Psoas muscle (tissue), 8 donors: ENCODE measurements around the gene TIMM21. TPM values are rescaled to one million over a fixed set of nuclear protein-coding genes. Genes with fewer than 3 reads are reported as not detected.

Source experiments
- ATAC-seq, 4 donors: fragments of 200-7000 bp; cut with Tn5 transposase; one replicate each; pipeline ENCODE4 v1.9.1; 2020; ENCODE audit warnings: moderate library complexity in 3 of 4, mild to moderate bottlenecking in 2 of 4
- DNase-seq, 2 donors: peaks; one replicate each; pipeline ENCODE4 v3.0.0-alpha.2; 2020
- H3K27ac ChIP-seq: fragments of 200-600 bp; one replicate; pipeline ENCODE4 v1.8.0; 2022
- H3K27me3 ChIP-seq, 3 donors: fragments of 200-600 bp in 1 of 3; one replicate each; pipeline versions ENCODE4 v1.6.1 to v1.8.0; 2013 to 2022; ENCODE audit warnings: low read length in 2 of 3, mild to moderate bottlenecking in 2 of 3, moderate library complexity in 1 of 3; ENCODE audit not compliant: insufficient read depth in 3 of 3
- H3K36me3 ChIP-seq, 2 donors: fragments of 200-600 bp in 1 of 2; one replicate each; pipeline versions ENCODE4 v1.6.1 to v1.8.0; 2013 to 2022; ENCODE audit warnings: low read depth in 1 of 2, mild to moderate bottlenecking in 1 of 2, moderate library complexity in 1 of 2; ENCODE audit not compliant: insufficient read depth in 1 of 2
- H3K4me1 ChIP-seq: fragments of 200-600 bp; one replicate; pipeline ENCODE4 v1.8.0; 2022
- H3K4me3 ChIP-seq: fragments of 200-600 bp; one replicate; pipeline ENCODE4 v1.8.0; 2022; ENCODE audit warnings: mild to moderate bottlenecking
- H3K9me3 ChIP-seq: fragments of 200-600 bp; one replicate; pipeline ENCODE4 v1.8.0; 2022
- CTCF ChIP-seq: fragments of 200-600 bp; IDR thresholded peaks from one replicate; pipeline ENCODE4 v1.8.0; 2022; ENCODE audit warnings: antibody characterized with exemption
- WGBS, 3 donors: extraction: QIAGEN DNeasy Blood & Tissue Kit; methylation state at CpG; one replicate each; pipeline versions ENCODE4 v1.1.6 to v1.1.7; 2013; 5-methylcytosine and 5-hydroxymethylcytosine counted together
- intact Hi-C, 2 donors: fragments of 100-400 bp; cut with DNase I; formaldehyde crosslinking; loops; one replicate each; pipeline versions ENCODE4 v1.11.0 to v1.14.2; 2022
- polyA plus RNA-seq, 3 donors: library from polyadenylated mRNA; stranded (reverse); fragments of 200-250 nt; gene quantifications; one replicate each; pipeline ENCODE4 v1.2.3, GENCODE V29; 2013
- total RNA-seq, 4 donors: library from RNA; stranded (reverse); fragmentation: NEBNext Ultra II Directional in 2 of 4; extraction: Animal tissue kit (Norgen Biotek cat#: 25700) in 2 of 4; gene quantifications; one replicate each; pipeline versions ENCODE4 v1.2.1 to v1.2.4, GENCODE V29; 2021 to 2023
- donor health status: healthy with polysubstance abuse.
- donor health status: DM: no; HTN: no; CAD: no; lungs with moderate emphysema.
- donor health status: Bipolar disorder and iron deficiency.
- donor health status: healthy.
- donor health status: DM: yes; HTN: yes; CAD: no.
- donor health status: DM: no; HTN: no; CAD: no.
- donor health status: DM: no; HTN: no; CAD: no.
- donor health status: DM: yes; HTN: yes; CAD: no.

TIMM21 gene
- total and polyA plus RNA-seq, 7 donors, result 52.6 to 201 (median 76.8) TPM

- TF ChIP-seq CTCF, result no peak
- H3K27ac ChIP-seq, result no peak overlapping the region
- H3K9me3 ChIP-seq, result no peaks in the 10 kb centered on the region
- DNase-seq, result no peak
- H3K36me3 ChIP-seq, result no peaks in the 10 kb centered on the region
- no peaks in the 10 kb centered on the region for H3K4me1 ChIP-seq
- H3K4me3 ChIP-seq, result no peak overlapping the region
- intact Hi-C loops, result no loop called here
- peaks cover 0 to 19% (median 1%) of the 10 kb centered on the region in 3 donors for H3K27me3 ChIP-seq
- no peak for ATAC-seq
- 32 to 35% (median 32%) methylated on average over 3 of the region's 3 CpGs for WGBS, 3 donors
These were observed 34.8 kb downstream of the TIMM21 start for GRCh38 chr18:74183130-74183529.

GRCh38 chr18:74184875-74185274, 36.6 kb downstream of the TIMM21 start:
- no peaks in the 10 kb centered on the region for H3K9me3 ChIP-seq
- WGBS, 3 donors, result 62 to 69% (median 69%) methylated on average over 3 of the region's 3 CpGs
- no peak for TF ChIP-seq CTCF
- H3K27ac ChIP-seq, result no peak overlapping the region
- intact Hi-C loops, result no loop called here
- peaks cover 0 to 20% (median 1%) of the 10 kb centered on the region in 3 donors for H3K27me3 ChIP-seq
- no peak for ATAC-seq
- H3K4me1 ChIP-seq, result no peaks in the 10 kb centered on the region
- no peak overlapping the region for H3K4me3 ChIP-seq
- H3K36me3 ChIP-seq, result no peaks in the 10 kb centered on the region
- DNase-seq, result no peak

- Histone ChIP-seq H3K9me3 (no peaks in the 10 kb centered on the region), H3K4me1 (no peaks in the 10 kb centered on the region), H3K27ac (no peak overlapping the region), H3K36me3 (no peaks in the 10 kb centered on the region), H3K27me3 (peaks cover 0 to 26% (median 1%) of the 10 kb centered on the region in 3 donors), H3K4me3 (no peak overlapping the region)
- DNase-seq, result no peak
- TF ChIP-seq CTCF, result no peak
- intact Hi-C loops, result no loop called here
- no peak for ATAC-seq
- WGBS, 3 donors, result 69 to 78% (median 71%) methylated on average over 2 of the region's 2 CpGs
These were observed 37.5 kb downstream of the TIMM21 start for GRCh38 chr18:74185860-74186259.

GRCh38 chr18:74186661-74187060, 38.3 kb downstream of the TIMM21 start:
- peaks cover 0 to 25% (median 1%) of the 10 kb centered on the region in 3 donors for H3K27me3 ChIP-seq
- no peak for DNase-seq
- WGBS, 3 donors, result 64 to 81% (median 78%) methylated on average over 3 of the region's 3 CpGs
- H3K27ac ChIP-seq, result no peak overlapping the region
- no peaks in the 10 kb centered on the region for H3K9me3 ChIP-seq
- intact Hi-C loops, result no loop called here
- no peaks in the 10 kb centered on the region for H3K36me3 ChIP-seq
- ATAC-seq, result no peak
- H3K4me3 ChIP-seq, result no peak overlapping the region
- TF ChIP-seq CTCF, result no peak
- no peaks in the 10 kb centered on the region for H3K4me1 ChIP-seq

- TF ChIP-seq CTCF, result no peak
- H3K27me3 ChIP-seq, result peaks cover 0 to 12% (median 0%) of the 10 kb centered on the region in 3 donors
- H3K4me3 ChIP-seq, result no peak overlapping the region
- ATAC-seq (no peak), DNase-seq (no peak)
- no peaks in the 10 kb centered on the region for H3K36me3 ChIP-seq
- 46 to 59% (median 52%) methylated on average over 4 of the region's 4 CpGs for WGBS, 3 donors
- H3K9me3 ChIP-seq, result no peaks in the 10 kb centered on the region
- intact Hi-C loops, result loop anchor here in 1 of 2 donors (10.0 kb wide), 1 partner anchor 285 kb away; no protein-coding TSS in a partner anchor
- no peaks in the 10 kb centered on the region for H3K4me1 ChIP-seq
- no peak overlapping the region for H3K27ac ChIP-seq
These were observed 41.8 kb downstream of the TIMM21 start for GRCh38 chr18:74190086-74190485.
